Central memory CD8-positive, alpha-beta T cell (primary cell): ENCODE results near the gene LRCOL1.

Experiments used
- ATAC-seq: fragments of 150-1000 bp; cut with Tn5 transposase; replicated peaks from 2 replicates; pipeline ENCODE4 v1.10.0; 2022; ENCODE audit warnings: mild to moderate bottlenecking, moderate FRiP score, moderate number of reproducible peaks; ENCODE audit not compliant: poor library complexity, severe bottlenecking; ENCODE audit errors: extremely low read depth
- DNase-seq, 2 donors: peaks; one replicate each; pipeline ENCODE4 v3.0.0; 2021; ENCODE audit warnings: low spot score in 2 of 2
- H3K27ac Mint-ChIP-seq: one replicate; pipeline ENCODE4 v1.8.0; 2022; ENCODE audit warnings: low read depth, mild to moderate bottlenecking, moderate library complexity, mixed read lengths
- H3K27me3 Mint-ChIP-seq: one replicate; pipeline ENCODE4 v1.8.0; 2022; ENCODE audit warnings: mixed read lengths
- H3K36me3 Mint-ChIP-seq: one replicate; pipeline ENCODE4 v1.8.0; 2022; ENCODE audit warnings: mild to moderate bottlenecking, moderate library complexity, mixed read lengths; ENCODE audit not compliant: insufficient read depth
- H3K4me1 Mint-ChIP-seq: one replicate; pipeline ENCODE4 v1.8.0; 2022; ENCODE audit warnings: mixed read lengths
- H3K4me3 Mint-ChIP-seq: one replicate; pipeline ENCODE4 v1.8.0; 2022; ENCODE audit warnings: mild to moderate bottlenecking, moderate library complexity, mixed read lengths
- H3K9me3 Mint-ChIP-seq: one replicate; pipeline ENCODE4 v1.8.0; 2022; ENCODE audit warnings: mixed read lengths

The LRCOL1 gene

GRCh38 chr12:132610866-132611602 is 652 bp upstream of the LRCOL1 start:
- Mint-ChIP-seq H3K4me1 (peaks cover 11% of the 10 kb centered on the region), H3K9me3 (no peaks in the 10 kb centered on the region), H3K27ac (no peak overlapping the region), H3K4me3 (no peak overlapping the region), H3K27me3 (peaks cover 61% of the 10 kb centered on the region), H3K36me3 (peaks cover 5% of the 10 kb centered on the region)
- no peak for DNase-seq
- ATAC-seq, result no peak

GRCh38 chr12:132608231-132609171 is 1.9 kb downstream of the LRCOL1 start:
- peaks cover 5% of the 10 kb centered on the region for H3K36me3 Mint-ChIP-seq
- no peak overlapping the region for H3K27ac Mint-ChIP-seq
- peaks cover 54% of the 10 kb centered on the region for H3K27me3 Mint-ChIP-seq

GRCh38 chr12:132606927-132607326 is 3.5 kb downstream of the LRCOL1 start:
- Mint-ChIP-seq H3K27ac (no peak overlapping the region), H3K4me1 (no peaks in the 10 kb centered on the region), H3K27me3 (peaks cover 70% of the 10 kb centered on the region), H3K36me3 (peaks cover 7% of the 10 kb centered on the region), H3K4me3 (no peak overlapping the region), H3K9me3 (no peaks in the 10 kb centered on the region)
- ATAC-seq, result no peak
- DNase-seq, result no peak

More at GRCh38 chr12:132608231-132609171, 1.9 kb downstream of the LRCOL1 start:
- Mint-ChIP-seq H3K9me3 (no peaks in the 10 kb centered on the region), H3K4me1 (no peaks in the 10 kb centered on the region), H3K4me3 (no peak overlapping the region)
- DNase-seq, result no peak
- no peak for ATAC-seq

GRCh38 chr12:132606466-132606865 is 3.9 kb downstream of the LRCOL1 start:
- no peak for ATAC-seq
- Mint-ChIP-seq H3K36me3 (peaks cover 7% of the 10 kb centered on the region), H3K27me3 (peaks cover 72% of the 10 kb centered on the region), H3K27ac (no peak overlapping the region), H3K4me3 (no peak overlapping the region), H3K9me3 (no peaks in the 10 kb centered on the region), H3K4me1 (no peaks in the 10 kb centered on the region)
- DNase-seq, result no peak

GRCh38 chr12:132605892-132606291 is 4.5 kb downstream of the LRCOL1 start:
- Mint-ChIP-seq H3K4me3 (no peak overlapping the region), H3K9me3 (no peaks in the 10 kb centered on the region), H3K27me3 (peaks cover 72% of the 10 kb centered on the region), H3K27ac (no peak overlapping the region), H3K36me3 (peaks cover 10% of the 10 kb centered on the region), H3K4me1 (peaks cover 3% of the 10 kb centered on the region)
- DNase-seq (no peak), ATAC-seq (no peak)

- H3K27ac Mint-ChIP-seq, result no peak overlapping the region
- DNase-seq (no peak), ATAC-seq (no peak)
- H3K9me3 Mint-ChIP-seq, result no peaks in the 10 kb centered on the region
- peaks cover 10% of the 10 kb centered on the region for H3K4me1 Mint-ChIP-seq
- no peak overlapping the region for H3K4me3 Mint-ChIP-seq
- H3K27me3 Mint-ChIP-seq, result peaks cover 66% of the 10 kb centered on the region
- peaks cover 10% of the 10 kb centered on the region for H3K36me3 Mint-ChIP-seq
These were observed 5.5 kb downstream of the LRCOL1 start for GRCh38 chr12:132604668-132605441.

GRCh38 chr12:132604151-132604618 is 6.2 kb downstream of the LRCOL1 start:
- Mint-ChIP-seq H3K4me3 (no peak overlapping the region), H3K36me3 (peaks cover 10% of the 10 kb centered on the region)
- ATAC-seq, result no peak

GRCh38 chr12:132603240-132604150 is 6.9 kb downstream of the LRCOL1 start:
- Mint-ChIP-seq H3K4me3 (no peak overlapping the region), H3K27me3 (peaks cover 63% of the 10 kb centered on the region), H3K4me1 (peaks cover 15% of the 10 kb centered on the region), H3K36me3 (peaks cover 13% of the 10 kb centered on the region), H3K9me3 (no peaks in the 10 kb centered on the region), H3K27ac (no peak overlapping the region)
- DNase-seq, result no peak
- no peak for ATAC-seq

More at GRCh38 chr12:132604151-132604618, 6.2 kb downstream of the LRCOL1 start:
- DNase-seq, result no peak
- Mint-ChIP-seq H3K9me3 (no peaks in the 10 kb centered on the region), H3K4me1 (peaks cover 10% of the 10 kb centered on the region), H3K27ac (no peak overlapping the region), H3K27me3 (peaks cover 64% of the 10 kb centered on the region)

GRCh38 chr12:132602572-132603239 is 7.7 kb downstream of the LRCOL1 start:
- Mint-ChIP-seq H3K36me3 (peaks cover 14% of the 10 kb centered on the region), H3K9me3 (no peaks in the 10 kb centered on the region), H3K27me3 (peaks cover 59% of the 10 kb centered on the region), H3K27ac (no peak overlapping the region), H3K4me1 (peaks cover 18% of the 10 kb centered on the region), H3K4me3 (no peak overlapping the region)
- DNase-seq (no peak), ATAC-seq (no peak)

- ATAC-seq (no peak), DNase-seq (no peak)
- peak overlapping the region; percentile 11 for H3K27ac Mint-ChIP-seq
- H3K36me3 Mint-ChIP-seq, result peaks cover 16% of the 10 kb centered on the region
- H3K4me3 Mint-ChIP-seq, result peak overlapping the region; percentile 70
- H3K4me1 Mint-ChIP-seq, result peaks cover 26% of the 10 kb centered on the region
- peaks cover 60% of the 10 kb centered on the region for H3K27me3 Mint-ChIP-seq
- no peaks in the 10 kb centered on the region for H3K9me3 Mint-ChIP-seq
These were observed 9.1 kb downstream of the LRCOL1 start for GRCh38 chr12:132601171-132601883.
